Measurements from ENCODE around the gene PELI2.

The PELI2 gene

GRCh38 chr14:56224229-56224628, 106.0 kb downstream of the PELI2 start:
- no peak for ATAC-seq
- TF ChIP-seq ZC3H10 (CRISPR knock-in tag; IDR thresholded peaks at IDR 0.05) (no peak), PPARA (CRISPR knock-in tag; IDR thresholded peaks at IDR 0.05; ENCODE audit: borderline replicate concordance) (no peak), ARNTL (CRISPR knock-in tag; IDR thresholded peaks at IDR 0.05; ENCODE audit: borderline replicate concordance, low read depth) (no peak), ZFP30 (CRISPR knock-in tag; IDR thresholded peaks at IDR 0.05) (no peak), SNAI2 (CRISPR knock-in tag; IDR thresholded peaks at IDR 0.05) (no peak), ZNF8 (CRISPR knock-in tag; IDR thresholded peaks at IDR 0.05) (no peak), ESRRG (CRISPR knock-in tag; IDR thresholded peaks at IDR 0.05) (no peak), OSR1 (CRISPR knock-in tag; IDR thresholded peaks at IDR 0.05) (no peak), GLIS3 (CRISPR knock-in tag; IDR thresholded peaks at IDR 0.05) (no peak), CSDC2 (CRISPR knock-in tag; IDR thresholded peaks at IDR 0.05) (no peak), TOX (CRISPR knock-in tag; IDR thresholded peaks at IDR 0.05; ENCODE audit: borderline replicate concordance) (no peak), ZNF565 (CRISPR knock-in tag; conservative IDR thresholded peaks at IDR 0.05; ENCODE audit: low read depth) (no peak), RARB (CRISPR knock-in tag; IDR thresholded peaks at IDR 0.05) (no peak), ISL1 (CRISPR knock-in tag; IDR thresholded peaks at IDR 0.05) (no peak)

DNA sequence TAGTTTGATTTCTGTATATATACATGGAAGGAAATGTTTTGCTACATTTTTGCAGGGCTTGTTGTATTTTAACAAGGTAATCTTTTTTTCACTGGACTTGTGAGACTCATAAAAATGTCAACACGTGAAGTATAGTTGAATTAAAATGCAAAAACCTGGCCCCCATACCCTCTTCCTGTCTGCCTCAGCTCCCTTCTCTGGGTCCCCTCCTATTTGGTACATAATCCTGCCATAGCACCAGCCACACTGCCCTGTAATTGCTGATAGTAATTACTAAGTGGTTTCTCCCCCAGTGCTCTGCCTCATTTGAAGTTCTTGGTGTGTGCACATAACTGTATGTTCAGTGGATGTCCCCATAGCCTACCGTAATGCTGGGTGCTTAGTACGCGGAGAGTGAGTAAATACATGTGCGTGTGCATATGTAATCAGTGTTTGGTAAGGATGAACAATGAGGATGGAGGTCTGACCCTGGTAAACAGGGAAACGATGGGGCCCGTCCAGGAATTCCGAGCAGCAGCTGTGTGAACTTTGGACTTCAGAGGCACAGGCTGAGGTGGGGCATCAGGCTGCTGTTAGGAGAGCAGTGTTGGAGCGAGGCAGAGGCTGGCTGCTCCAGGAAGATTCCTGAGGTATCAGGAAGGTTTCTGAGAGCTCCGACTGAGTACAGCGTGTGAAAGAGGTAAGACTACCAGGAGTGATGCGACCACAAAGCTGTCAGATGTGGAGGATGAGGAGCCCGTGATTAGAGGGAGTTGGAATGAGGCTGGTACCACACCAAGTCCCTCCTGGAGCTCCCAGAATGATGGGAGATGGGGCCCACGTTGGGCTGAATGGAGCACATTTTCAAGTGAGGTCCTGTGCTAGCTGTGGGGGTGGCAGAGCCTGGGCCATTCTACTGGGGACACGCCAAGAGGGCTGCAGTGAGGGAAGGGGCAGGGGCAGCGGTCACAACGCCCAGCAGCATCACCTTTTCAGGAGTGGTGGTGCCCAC, 106.8 kb downstream of the PELI2 start:
- TF ChIP-seq POU6F1 (CRISPR knock-in tag; IDR thresholded peaks at IDR 0.05; ENCODE audit: borderline replicate concordance, low read depth) (no peak), CREB5 (CRISPR knock-in tag; IDR thresholded peaks at IDR 0.05; ENCODE audit: low read depth) (no peak), ZFP30 (CRISPR knock-in tag; IDR thresholded peaks at IDR 0.05) (no peak), PATZ1 (CRISPR knock-in tag; IDR thresholded peaks at IDR 0.05; ENCODE audit: borderline replicate concordance) (no peak), ZFP3 (CRISPR knock-in tag; IDR thresholded peaks at IDR 0.05) (no peak), ZNF70 (CRISPR knock-in tag; IDR thresholded peaks at IDR 0.05) (no peak), CSDC2 (CRISPR knock-in tag; IDR thresholded peaks at IDR 0.05) (no peak), SNAI2 (CRISPR knock-in tag; IDR thresholded peaks at IDR 0.05) (no peak), CSRNP3 (CRISPR knock-in tag; IDR thresholded peaks at IDR 0.05) (no peak), ISL1 (CRISPR knock-in tag; IDR thresholded peaks at IDR 0.05) (no peak), ZNF565 (CRISPR knock-in tag; conservative IDR thresholded peaks at IDR 0.05; ENCODE audit: low read depth) (no peak), RARB (CRISPR knock-in tag; IDR thresholded peaks at IDR 0.05) (no peak), TOX (CRISPR knock-in tag; IDR thresholded peaks at IDR 0.05; ENCODE audit: borderline replicate concordance) (no peak)
- no peak for ATAC-seq

DNA sequence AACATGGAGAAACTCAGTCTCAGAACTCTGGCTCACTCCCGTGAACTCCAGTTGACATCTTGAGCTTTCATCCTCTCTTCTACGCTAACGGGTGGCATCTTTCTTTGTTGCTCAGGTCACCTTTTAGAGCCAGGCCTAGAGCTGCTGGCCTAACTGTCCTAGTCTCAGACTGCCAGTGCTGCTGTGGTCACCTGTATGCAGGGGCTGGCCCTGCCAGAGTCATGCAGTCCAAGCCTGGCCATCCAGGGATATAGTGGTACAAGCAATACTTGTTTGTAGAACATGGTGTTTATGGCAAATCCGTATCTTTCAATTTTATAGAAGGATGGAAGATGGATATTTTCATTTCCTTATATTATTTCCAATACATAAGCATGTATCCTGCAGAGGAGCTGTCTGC, 117.2 kb downstream of the PELI2 start:
- ATAC-seq: no peak
- no peak for TF ChIP-seq TCF4 (CRISPR knock-in tag; IDR thresholded peaks at IDR 0.05; ENCODE audit: borderline replicate concordance)
- TF ChIP-seq SNAI2 (CRISPR knock-in tag; IDR thresholded peaks at IDR 0.05): no peak
- no peak for TF ChIP-seq ZNF8 (CRISPR knock-in tag; IDR thresholded peaks at IDR 0.05)

DNA sequence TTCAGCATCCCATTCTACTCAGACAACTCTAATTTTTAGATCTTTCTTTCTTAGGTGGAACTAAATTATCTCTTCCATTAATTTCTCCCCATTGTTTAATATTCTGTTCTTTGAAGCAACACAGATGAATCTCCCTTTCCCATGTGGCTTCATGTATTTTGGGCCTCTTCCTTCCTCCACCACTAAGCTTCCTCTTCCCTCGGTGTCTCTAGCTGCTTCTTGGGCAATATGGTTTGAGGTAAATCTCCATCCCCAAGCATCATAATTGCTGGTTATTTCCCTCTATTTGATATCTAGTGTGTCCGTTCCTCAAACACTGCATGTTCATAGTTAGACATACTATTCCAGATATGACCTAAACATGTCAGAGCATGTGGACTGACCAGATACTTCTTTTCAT, 119.2 kb downstream of the PELI2 start:
- ATAC-seq: no peak
- TF ChIP-seq ZNF70 (CRISPR knock-in tag; IDR thresholded peaks at IDR 0.05) (no peak), POU6F1 (CRISPR knock-in tag; IDR thresholded peaks at IDR 0.05; ENCODE audit: borderline replicate concordance, low read depth) (no peak), SNAI2 (CRISPR knock-in tag; IDR thresholded peaks at IDR 0.05) (no peak), ISL1 (CRISPR knock-in tag; IDR thresholded peaks at IDR 0.05) (no peak), ARNTL (CRISPR knock-in tag; IDR thresholded peaks at IDR 0.05; ENCODE audit: borderline replicate concordance, low read depth) (no peak)

All from SK-N-SH treated with all-trans-retinoic acid at 6 μM for 48 hours (cell line).